H1 (cell line): Measurements from ENCODE around the gene GNG4. TPM values are rescaled to one million over a fixed set of nuclear protein-coding genes. Genes with fewer than 3 reads are reported as not detected.
A peak's percentile ranks its signal among the peaks of the same experiment; 100 is the strongest.

Experiments
- CTCF ChIA-PET: fragments of 300-600 bp; sonication (Branson Sonifier 250); formaldehyde crosslinking; loops from one replicate; lab custom pipeline; 2021; ENCODE audit not compliant: partially characterized antibody; lab: Charles Lee
- POLR2A ChIA-PET: fragments of 300-600 bp; sonication (Branson Sonifier 250); formaldehyde crosslinking; loops from one replicate; lab custom pipeline; 2021; ENCODE audit warnings: inconsistent platforms; ENCODE audit not compliant: partially characterized antibody; lab: Charles Lee
- DNase-seq, 2 experiments: peaks; one replicate each; pipeline versions ENCODE4 v3.0.0 to v3.0.0-alpha.2; 2010 to 2022; ENCODE audit warnings: low spot score in 2 of 2, low read depth in 1 of 2, mixed read lengths in 1 of 2
- FAIRE-seq: peaks from 2 replicates; lab custom pipeline; 2011; peaks lifted over from hg19 to GRCh38; lab: Jason Lieb, UNC
- H2AFZ ChIP-seq: 2 replicates; pipeline ENCODE4 v1.8.1; 2012; ENCODE audit warnings: low read length, inconsistent platforms
- H2AK5ac ChIP-seq: 2 replicates; pipeline ENCODE4 v1.6.1; 2013; ENCODE audit warnings: low read depth, low read length
- H2BK120ac ChIP-seq: replicated peaks from 2 replicates; pipeline ENCODE3; 2013; ENCODE audit warnings: low read depth, low read length, inconsistent platforms
- H2BK12ac ChIP-seq: 2 replicates; pipeline ENCODE4 v1.6.1; 2013; ENCODE audit warnings: low read depth, low read length
- H2BK15ac ChIP-seq: 2 replicates; pipeline ENCODE4 v1.6.1; 2013; ENCODE audit warnings: low read length
- H2BK20ac ChIP-seq: 2 replicates; pipeline ENCODE4 v1.6.1; 2013; ENCODE audit warnings: low read length
- H2BK5ac ChIP-seq: 2 replicates; pipeline ENCODE4 v1.6.1; 2013; ENCODE audit warnings: low read depth, low read length
- H3K14ac ChIP-seq: 2 replicates; pipeline ENCODE4 v1.6.1; 2013; ENCODE audit warnings: inconsistent platforms; ENCODE audit not compliant: insufficient read length
- H3K18ac ChIP-seq: 2 replicates; pipeline ENCODE4 v1.6.1; 2013; ENCODE audit warnings: low read length; ENCODE audit errors: extremely low read depth
- H3K23ac ChIP-seq: 2 replicates; pipeline ENCODE4 v1.6.1; 2013; ENCODE audit warnings: inconsistent platforms; ENCODE audit not compliant: insufficient read length
- H3K23me2 ChIP-seq: 2 replicates; pipeline ENCODE4 v1.6.1; 2013; ENCODE audit warnings: low read depth, low read length
- H3K27ac ChIP-seq: 2 replicates; pipeline ENCODE4 v1.6.1; 2011; ENCODE audit warnings: low read depth, low read length, inconsistent platforms
- H3K27me3 ChIP-seq, 4 experiments: replicated peaks in 1 of 4; 1 replicate in 1 of 4; 2 replicates in 3 of 4; pipeline versions ENCODE4 v1.6.1 to v1.8.1; 2011 to 2013; ENCODE audit warnings: low read length in 3 of 4, mild to moderate bottlenecking in 3 of 4, inconsistent platforms in 2 of 4, mixed read lengths in 2 of 4, moderate library complexity in 1 of 4; ENCODE audit not compliant: control insufficient read depth in 3 of 4, insufficient read depth in 3 of 4; ENCODE audit errors: extremely low read depth in 1 of 4
- H3K36me3 ChIP-seq, 4 experiments: 2 replicates each; pipeline versions ENCODE4 v1.6.1 to v1.8.1; 2011 to 2013; ENCODE audit warnings: mild to moderate bottlenecking in 4 of 4, low read length in 3 of 4, moderate library complexity in 2 of 4, control low read depth in 1 of 4, inconsistent platforms in 1 of 4; ENCODE audit not compliant: insufficient read depth in 4 of 4, control insufficient read depth in 2 of 4
- H3K4ac ChIP-seq: replicated peaks from 2 replicates; pipeline ENCODE3; 2013; ENCODE audit warnings: low read length, low read depth, mixed read lengths, inconsistent platforms; ENCODE audit not compliant: insufficient read length
- H3K4me1 ChIP-seq, 4 experiments: replicated peaks in 1 of 4; 1 replicate in 1 of 4; 2 replicates in 3 of 4; pipeline versions ENCODE4 v1.6.1 to v1.8.1; 2011 to 2013; ENCODE audit warnings: low read length in 3 of 4, inconsistent platforms in 2 of 4, mixed read lengths in 1 of 4; ENCODE audit not compliant: insufficient read depth in 4 of 4, control insufficient read depth in 3 of 4
- H3K4me2 ChIP-seq, 2 experiments: 2 replicates each; pipeline versions ENCODE4 v1.6.1 to v1.8.1; 2011 to 2013; ENCODE audit warnings: low read depth in 2 of 2, low read length in 2 of 2, control low read depth in 1 of 2, inconsistent platforms in 1 of 2, mild to moderate bottlenecking in 1 of 2; ENCODE audit not compliant: insufficient read depth in 1 of 2
- H3K4me3 ChIP-seq, 4 experiments: fragments of 200-600, 300-600 bp in 1 of 4; sonication (generic), shearing (Covaris generic), sonication (Bioruptor Twin) in 1 of 4; 2 replicates each; pipeline versions ENCODE4 v1.5.1 to v1.8.1; 2011 to 2016; ENCODE audit warnings: low read length in 4 of 4, low read depth in 3 of 4, control low read depth in 2 of 4, inconsistent platforms in 2 of 4, mild to moderate bottlenecking in 2 of 4, mixed read lengths in 1 of 4, moderate library complexity in 1 of 4; ENCODE audit not compliant: insufficient read depth in 2 of 4; ENCODE audit errors: extremely low read depth in 1 of 4
- H3K56ac ChIP-seq: replicated peaks from 2 replicates; pipeline ENCODE3; 2013; ENCODE audit warnings: low read depth, mild to moderate bottlenecking, mixed read lengths, low read length, inconsistent platforms; ENCODE audit not compliant: insufficient read length
- H3K79me1 ChIP-seq: 2 replicates; pipeline ENCODE4 v1.6.1; 2013; ENCODE audit warnings: low read depth, low read length, control low read depth
- H3K79me2 ChIP-seq, 2 experiments: 2 replicates each; pipeline versions ENCODE4 v1.6.1 to v1.8.1; 2012 to 2013; ENCODE audit warnings: low read length in 2 of 2, mild to moderate bottlenecking in 2 of 2, inconsistent platforms in 1 of 2; ENCODE audit not compliant: insufficient read depth in 2 of 2, control insufficient read depth in 1 of 2
- H3K9ac ChIP-seq, 4 experiments: replicated peaks in 1 of 4; 1 replicate in 1 of 4; 2 replicates in 3 of 4; pipeline versions ENCODE4 v1.6.1 to v1.8.1; 2011 to 2013; ENCODE audit warnings: low read depth in 3 of 4, low read length in 3 of 4, control low read depth in 2 of 4, mild to moderate bottlenecking in 2 of 4, moderate library complexity in 2 of 4, inconsistent platforms in 1 of 4; ENCODE audit errors: extremely low read depth in 1 of 4
- H3K9me3 ChIP-seq, 2 experiments: 2 replicates each; pipeline versions ENCODE4 v1.6.1 to v1.8.1; 2012 to 2013; ENCODE audit warnings: mild to moderate bottlenecking in 2 of 2, moderate library complexity in 2 of 2, control low read depth in 1 of 2, inconsistent platforms in 1 of 2, low read depth in 1 of 2, low read length in 1 of 2, mixed read lengths in 1 of 2; ENCODE audit not compliant: insufficient read depth in 2 of 2
- H4K20me1 ChIP-seq, 2 experiments: replicated peaks in 1 of 2; 2 replicates each; pipeline versions ENCODE3 to v1.8.1; 2011 to 2013; ENCODE audit warnings: inconsistent platforms in 2 of 2, low read length in 2 of 2, mild to moderate bottlenecking in 1 of 2; ENCODE audit not compliant: insufficient read depth in 2 of 2, control insufficient read depth in 1 of 2
- H4K5ac ChIP-seq: 2 replicates; pipeline ENCODE4 v1.6.1; 2013; ENCODE audit warnings: low read length, low read depth, mixed read lengths, inconsistent platforms; ENCODE audit not compliant: insufficient read length
- H4K8ac ChIP-seq: 2 replicates; pipeline ENCODE4 v1.8.0; 2013; ENCODE audit warnings: mild to moderate bottlenecking, moderate library complexity, low read length, inconsistent platforms; ENCODE audit not compliant: insufficient read depth; ENCODE audit errors: extremely low read depth
- H4K91ac ChIP-seq: replicated peaks from 2 replicates; pipeline ENCODE3; 2013; ENCODE audit warnings: low read length, mixed read lengths, inconsistent platforms; ENCODE audit not compliant: insufficient read length
- E2F6 ChIP-seq: IDR thresholded peaks from 2 replicates; pipeline ENCODE4 v1.6.1; 2012; ENCODE audit warnings: inconsistent platforms
- JUND ChIP-seq: IDR thresholded peaks from 2 replicates; pipeline ENCODE4 v1.6.1; 2011; ENCODE audit warnings: mild to moderate bottlenecking, improper control_type of control experiment, low read length
- NANOG ChIP-seq: IDR thresholded peaks from 2 replicates; pipeline ENCODE4 v1.6.1; 2011; ENCODE audit warnings: low read length, low read depth, mild to moderate bottlenecking, inconsistent platforms; ENCODE audit not compliant: insufficient read depth, poor library complexity, severe bottlenecking
- POLR2A ChIP-seq, 2 experiments: IDR thresholded peaks; 1 replicate in 1 of 2; 2 replicates in 1 of 2; pipeline ENCODE4 v1.6.1; 2011; ENCODE audit warnings: low read depth in 2 of 2, low read length in 2 of 2, mild to moderate bottlenecking in 2 of 2; ENCODE audit errors: control extremely low read depth in 1 of 2
- RFX5 ChIP-seq: IDR thresholded peaks from 2 replicates; pipeline ENCODE4 v1.6.1; 2011; ENCODE audit warnings: low read depth, low read length, improper control_type of control experiment, borderline replicate concordance
- SP2 ChIP-seq: IDR thresholded peaks from 2 replicates; pipeline ENCODE4 v1.6.1; 2012; ENCODE audit warnings: mild to moderate bottlenecking, low read length, inconsistent platforms
- TAF1 ChIP-seq: IDR thresholded peaks from 2 replicates; pipeline ENCODE4 v1.6.1; 2011; ENCODE audit warnings: mild to moderate bottlenecking, low read depth, low read length
- WGBS, 2 experiments: shearing (Covaris generic) in 1 of 2; methylation state at CpG; one replicate each; pipeline versions ENCODE4 v1.1.6 to v1.1.7; 2013 to 2015; ENCODE audit warnings: low lambda C conversion rate in 2 of 2, mixed read lengths in 2 of 2, inconsistent platforms in 1 of 2, low coverage in 1 of 2, missing lambda C conversion rate in 1 of 2; ENCODE audit not compliant: insufficient replicate concordance in 2 of 2, insufficient coverage in 1 of 2, insufficient read length in 1 of 2; ENCODE audit errors: extremely low coverage in 1 of 2, missing lambda C conversion rate in 1 of 2; 5-methylcytosine and 5-hydroxymethylcytosine counted together
- polyA plus RNA-seq, 7 experiments: library from polyadenylated mRNA; depleted of rRNA in 3 of 7; stranded (reverse) in 5 of 7; unstranded in 2 of 7; fragments of >200 nt in 5 of 7; fragments of 200-250 nt in 2 of 7; gene quantifications; 1 replicate in 5 of 7; 2 replicates in 1 of 7; 4 replicates in 1 of 7; pipeline versions ENCODE4 v1.2.1 to v1.2.3, GENCODE V29; 2011 to 2013; ENCODE audit warnings: missing spikeins in 2 of 7, mixed read lengths in 2 of 7
- total RNA-seq: library from RNA; stranded (reverse); fragmentation: NEBNext Ultra II Directional; extraction: Animal tissue kit (Norgen Biotek cat#: 25700); gene quantifications from 2 replicates; pipeline ENCODE4 v1.2.1, GENCODE V29; 2021

Gene GNG4
- total and polyA plus RNA-seq, 2 of the 8 experiments (the other 6 are each of a cell fraction or from before 2014, with no cell fraction given) = 95.5 to 96.8 TPM

DNA sequence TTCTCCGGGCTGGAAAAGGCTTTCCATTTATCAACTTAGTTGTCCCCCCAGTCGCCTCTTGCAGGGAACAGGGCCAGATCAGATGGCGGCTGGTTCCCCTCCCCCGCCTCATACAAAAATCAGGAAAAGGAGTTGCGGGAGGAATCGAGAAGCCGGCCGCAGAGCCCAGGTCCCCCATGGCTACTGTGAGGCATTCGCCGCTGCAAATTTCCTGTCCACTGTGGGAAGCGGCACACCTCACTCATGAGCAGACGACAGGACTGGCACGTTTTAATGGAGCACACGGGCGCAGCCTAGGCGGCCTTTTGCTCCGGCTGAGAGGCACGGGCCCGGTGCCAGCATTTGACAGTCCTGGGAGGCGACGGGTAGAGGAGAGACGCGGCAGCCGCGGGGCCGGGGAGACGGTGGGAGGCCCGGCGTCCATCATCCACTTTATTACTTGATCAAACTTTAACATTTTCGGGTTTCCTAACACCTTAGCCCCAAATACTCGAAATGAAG lies 1.1 kb downstream of the GNG4 start:
- FAIRE-seq = no peak
- Histone ChIP-seq H3K4me2 (peak overlapping the region; percentile 82 to 88), H4K5ac (no peak overlapping the region), H3K79me2 (peaks cover 0 to 48% of the 10 kb centered on the region in 2 experiments; a peak in 2 of 4 replicates), H2BK12ac (no peak overlapping the region), H3K27ac (no peak overlapping the region), H3K27me3 (no peaks in the 10 kb centered on the region), H3K4me1 (peaks cover 12 to 36% (median 17%) of the 10 kb centered on the region in 4 experiments), H3K9ac (peak overlapping the region in 3 of 4 experiments; percentile 15 to 77 (median 67); a peak in 5 of 7 replicates), H2BK120ac (no peak overlapping the region), H3K4me3 (peak overlapping the region; percentile 45 to 87 (median 74)), H2BK5ac (0 out of 2 replicates have a peak overlapping the region, but pooled peaks have one; percentile 12), H3K36me3 (no peaks in the 10 kb centered on the region), H3K18ac (peak overlapping the region; percentile 85), H3K9me3 (no peaks in the 10 kb centered on the region), H4K91ac (no peak overlapping the region), H3K23me2 (peaks cover 19% of the 10 kb centered on the region), H3K23ac (no peak overlapping the region), H2AK5ac (no peak overlapping the region), H4K8ac (no peak overlapping the region), H4K20me1 (peaks cover 2 to 10% of the 10 kb centered on the region in 2 experiments), H2BK20ac (no peak overlapping the region), H3K79me1 (no peaks in the 10 kb centered on the region; the same call in 1 of the 2 replicates), H2BK15ac (peak overlapping the region; percentile 10; the same call in 1 of the 2 replicates), H3K56ac (no peak overlapping the region), H2AFZ (no peak overlapping the region), H3K14ac (no peak overlapping the region), H3K4ac (no peak overlapping the region)
- TF ChIP-seq E2F6 (no peak), TAF1 (0 out of 2 replicates have a peak, but pooled peaks have one; percentile 26), NANOG (no peak), SP2 (no peak), JUND (no peak), POLR2A (IDR thresholded peaks at IDR 0.05; ENCODE audit: control extremely low read depth in 1 of 2, low read depth in 2 of 2, low read length in 2 of 2) (0 out of 3 replicates have a peak, but pooled peaks of 1 of the 2 experiments have one; percentile 25), RFX5 (0 out of 2 replicates have a peak, but pooled peaks have one; percentile 9)
- POLR2A ChIA-PET = interaction anchor here (0.8 to 2.6 kb wide), 9 partner anchors 8 to 144 kb away, joined by 3 to 7 read pairs (median 3); partner anchors contain the start of gene B3GALNT2
- CTCF ChIA-PET = interaction anchor here (1.7 to 2.4 kb wide), 2 partner anchors 15 to 83 kb away, joined by 4 to 9 read pairs; no protein-coding TSS in a partner anchor
- 3% methylated on average over 31 of the region's 31 CpGs; no CpG with 5 or more reads in 1 of the 2 experiments for WGBS, 2 experiments
- no peak for DNase-seq
